Thyroid gland (tissue), 4 donors: Measurements from ENCODE around the gene ANKRD55. TPM values are rescaled to one million over a fixed set of nuclear protein-coding genes. Genes with fewer than 3 reads are reported as not detected.
"Not testable (repeated sequence)": the region's sequence is repeated elsewhere in the genome, so short reads cannot be mapped to it uniquely, and the experiment has no call there.

ENCODE experiments used
- DNase-seq, 2 donors: peaks; one replicate each; pipeline ENCODE4 v3.0.0-alpha.2; 2019
- H3K27ac ChIP-seq, 3 donors: fragments of 200-600 bp; sonication (generic); 1 replicate in 2 of 3; 2 replicates in 1 of 3; pipeline ENCODE4 v1.5.1; 2016 to 2019; ENCODE audit warnings: mild to moderate bottlenecking in 1 of 3, moderate library complexity in 1 of 3
- H3K27me3 ChIP-seq: fragments of 200-600 bp; sonication (generic); one replicate; pipeline ENCODE4 v1.5.1; 2019
- H3K36me3 ChIP-seq, 2 donors: fragments of 200-600 bp; sonication (generic); one replicate each; pipeline ENCODE4 v1.5.1; 2016 to 2019
- H3K4me1 ChIP-seq, 2 donors: fragments of 200-600 bp; sonication (generic); one replicate each; pipeline ENCODE4 v1.5.1; 2017 to 2019
- H3K4me3 ChIP-seq, 3 donors: fragments of 200-600 bp; sonication (generic); replicated peaks in 1 of 3; 1 replicate in 2 of 3; 2 replicates in 1 of 3; pipeline ENCODE4 v1.5.1; 2016; ENCODE audit warnings: mild to moderate bottlenecking in 1 of 3
- H3K9me3 ChIP-seq: fragments of 200-600 bp; sonication (generic); one replicate; pipeline ENCODE4 v1.5.1; 2017
- CTCF ChIP-seq, 6 experiments: fragments of 200-600 bp in 3 of 6; fragments of 450-650 bp in 3 of 6; sonication (generic) in 3 of 6; IDR thresholded peaks; one replicate each; pipeline ENCODE4 v1.5.1; 2016 to 2019; ENCODE audit warnings: antibody characterized with exemption in 6 of 6, mild to moderate bottlenecking in 2 of 6, inconsistent platforms in 1 of 6, moderate library complexity in 1 of 6
- POLR2A ChIP-seq, 2 donors: fragments of 450-650 bp; IDR thresholded peaks; one replicate each; pipeline ENCODE4 v1.6.1; 2017; ENCODE audit warnings: antibody characterized with exemption in 2 of 2, mild to moderate bottlenecking in 2 of 2, moderate library complexity in 1 of 2
- WGBS, 2 donors: methylation state at CpG; one replicate each; pipeline ENCODE4 v1.1.5; 2017; 5-methylcytosine and 5-hydroxymethylcytosine counted together
- intact Hi-C: fragments of 100-400 bp; cut with DNase I; formaldehyde crosslinking; loops from one replicate; pipeline ENCODE4 v1.15.1; 2023
- total RNA-seq, 4 donors: library from RNA; depleted of rRNA; stranded (reverse); fragments of >200 nt; gene quantifications; one replicate each; pipeline ENCODE4 v1.2.3, GENCODE V29; 2016

The ANKRD55 gene
- total RNA-seq, 4 donors from 2014 or later: 0.22 to 0.94 TPM; not detected in 2

- H3K4me3 ChIP-seq: no peak overlapping the region
- TF ChIP-seq CTCF (IDR thresholded peaks at IDR 0.05): no peak
- TF ChIP-seq POLR2A (IDR thresholded peaks at IDR 0.05): no peak
- peaks cover 8 to 12% of the 10 kb centered on the region in 2 donors for H3K4me1 ChIP-seq
- H3K27me3 ChIP-seq: no peaks in the 10 kb centered on the region
- DNase-seq: no peak
- no peaks in the 10 kb centered on the region for H3K36me3 ChIP-seq
- H3K9me3 ChIP-seq: no peaks in the 10 kb centered on the region
- 84 to 91% methylated on average over 2 of the region's 2 CpGs for WGBS, 2 donors
- intact Hi-C loops: loop anchor here (10.0 kb wide), 1 partner anchor 223 kb away; no protein-coding TSS in a partner anchor
- H3K27ac ChIP-seq: no peak overlapping the region
Observed at GRCh38 chr5:56207537-56207936, 25.6 kb downstream of the ANKRD55 start.

GRCh38 chr5:56206126-56206910 is 26.8 kb downstream of the ANKRD55 start:
- no peak overlapping the region for H3K4me3 ChIP-seq
- no peaks in the 10 kb centered on the region for H3K36me3 ChIP-seq
- intact Hi-C loops: loop anchor here (10.0 kb wide), 1 partner anchor 222 kb away; no protein-coding TSS in a partner anchor
- WGBS, 2 donors: 86 to 90% methylated on average over 7 of the region's 7 CpGs
- no peaks in the 10 kb centered on the region for H3K27me3 ChIP-seq
- H3K27ac ChIP-seq: no peak overlapping the region
- peaks cover 7% of the 10 kb centered on the region in 2 donors for H3K4me1 ChIP-seq
- H3K9me3 ChIP-seq: no peaks in the 10 kb centered on the region
- TF ChIP-seq CTCF (IDR thresholded peaks at IDR 0.05) (no peak), POLR2A (IDR thresholded peaks at IDR 0.05) (no peak)
- no peak for DNase-seq

DNA sequence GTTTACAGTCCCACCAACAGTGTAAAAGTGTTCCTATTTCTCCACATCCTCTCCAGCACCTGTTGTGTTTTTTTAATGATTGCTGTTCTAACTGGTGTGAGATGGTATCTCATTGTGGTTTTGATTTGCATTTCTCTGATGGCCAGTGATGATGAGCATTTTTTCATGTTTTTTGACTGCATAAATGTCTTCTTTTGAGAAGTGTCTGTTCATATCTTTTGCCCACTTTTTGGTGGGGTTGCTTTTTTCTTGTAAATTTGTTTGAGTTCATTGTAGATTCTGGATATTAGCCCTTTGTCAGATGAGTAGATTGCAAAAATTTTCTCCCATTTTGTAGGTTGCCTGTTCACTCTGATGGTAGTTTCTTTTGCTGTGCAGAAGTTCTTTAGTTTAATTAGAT is 29.2 kb downstream of the ANKRD55 start:
- not testable (repeated sequence) for H3K27me3 ChIP-seq, H3K9me3 ChIP-seq, H3K36me3 ChIP-seq, DNase-seq, H3K27ac ChIP-seq, H3K4me3 ChIP-seq, H3K4me1 ChIP-seq
- intact Hi-C loops: loop anchor here (5.0 to 10.0 kb wide), 2 partner anchors 219 to 272 kb away; no protein-coding TSS in a partner anchor

DNA sequence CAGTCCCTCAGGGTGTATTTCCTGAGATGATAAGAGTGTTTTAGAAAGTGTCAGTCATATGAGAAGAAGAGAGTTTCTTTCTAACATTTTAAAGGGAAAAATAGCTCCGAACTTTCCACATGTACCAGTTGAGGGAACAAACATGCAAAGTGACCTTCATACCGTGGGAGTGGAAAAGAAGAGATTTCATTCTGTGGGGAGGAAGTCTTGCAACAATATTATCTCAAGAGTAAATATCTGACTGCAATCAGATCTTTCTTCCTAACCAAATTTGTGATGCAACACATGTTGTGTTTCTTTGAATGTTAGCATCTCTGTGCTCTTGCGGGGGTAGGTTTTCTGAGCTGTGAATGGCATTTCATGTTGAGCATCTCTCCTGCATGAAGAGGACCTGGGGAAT is 30.6 kb downstream of the ANKRD55 start:
- DNase-seq: no peak
- no peak for TF ChIP-seq CTCF (IDR thresholded peaks at IDR 0.05)
- no peak for TF ChIP-seq POLR2A (IDR thresholded peaks at IDR 0.05)
- Histone ChIP-seq H3K4me3 (no peak overlapping the region), H3K27me3 (no peaks in the 10 kb centered on the region), H3K36me3 (no peaks in the 10 kb centered on the region), H3K4me1 (peaks cover 0 to 5% of the 10 kb centered on the region in 2 donors), H3K9me3 (no peaks in the 10 kb centered on the region), H3K27ac (no peak overlapping the region)
- 80 to 84% methylated on average over 3 of the region's 3 CpGs for WGBS, 2 donors
- intact Hi-C loops: loop anchor here (5.0 to 10.0 kb wide), 2 partner anchors 218 to 270 kb away; no protein-coding TSS in a partner anchor

DNA sequence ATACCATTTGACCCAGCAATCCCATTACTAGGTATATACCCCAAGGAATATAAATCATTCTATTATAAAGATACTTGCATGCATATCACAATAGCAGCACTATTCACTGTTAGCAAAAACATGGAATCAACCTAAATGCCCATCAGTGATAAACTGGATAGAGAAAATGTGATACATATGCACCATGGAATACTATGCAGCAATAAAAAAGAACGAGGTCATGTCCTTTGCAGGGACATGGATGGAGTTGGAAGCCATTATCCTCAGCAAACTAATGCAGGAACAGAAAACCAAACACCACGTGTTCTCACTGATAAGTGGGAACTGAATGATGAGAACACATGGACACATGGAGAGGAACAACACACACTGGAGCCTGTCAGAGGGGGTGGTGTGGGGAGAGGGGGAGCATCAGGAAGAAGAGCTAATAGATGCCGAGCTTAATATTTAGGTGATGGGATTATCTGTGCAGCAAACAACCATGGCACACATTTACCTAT is 31.3 kb downstream of the ANKRD55 start:
- DNase-seq, H3K27me3 ChIP-seq, H3K9me3 ChIP-seq, H3K4me1 ChIP-seq, H3K27ac ChIP-seq, H3K4me3 ChIP-seq, H3K36me3 ChIP-seq: not testable (repeated sequence)
- 67 to 70% methylated on average over 3 of the region's 3 CpGs for WGBS, 2 donors
- intact Hi-C loops: loop anchor here (5.0 to 10.0 kb wide), 2 partner anchors 217 to 270 kb away; no protein-coding TSS in a partner anchor
